ENCODE results near the gene RIPPLY3. TPM values are rescaled to one million over a fixed set of nuclear protein-coding genes. Genes with fewer than 3 reads are reported as not detected.
"Not testable (repeated sequence)": the region's sequence is repeated elsewhere in the genome, so short reads cannot be mapped to it uniquely, and the experiment has no call there.

The RIPPLY3 gene
- polyA plus RNA-seq, 3 donors from 2014 or later: not detected

- not testable (repeated sequence) for H3K9me3 Mint-ChIP-seq, H3K36me3 Mint-ChIP-seq, DNase-seq
- Mint-ChIP-seq H3K4me3 (peak overlapping the region; percentile 79 to 86 (median 84)), H3K27ac (peak overlapping the region; percentile 71 to 92 (median 86)), H3K27me3 (ENCODE audit: low read depth in 3 of 3) (peaks cover 0 to 12% (median 9%) of the 10 kb centered on the region in 3 donors), H3K4me1 (peaks cover 10 to 12% of the 10 kb centered on the region in 2 donors)
Observed at GRCh38 chr21:36989199-36989698, 17.3 kb upstream of the RIPPLY3 start.

- Mint-ChIP-seq H3K27me3 (ENCODE audit: low read depth in 3 of 3) (peaks cover 0 to 14% (median 12%) of the 10 kb centered on the region in 3 donors), H3K4me3 (peak overlapping the region; percentile 79 to 86 (median 86)), H3K27ac (peak overlapping the region; percentile 71 to 92 (median 86)), H3K9me3 (no peaks in the 10 kb centered on the region), H3K4me1 (peaks cover 10 to 18% of the 10 kb centered on the region in 2 donors), H3K36me3 (no peaks in the 10 kb centered on the region)
- peak; percentile 92 to 95 (median 93) for DNase-seq
Observed at GRCh38 chr21:36989699-36990507, 16.6 kb upstream of the RIPPLY3 start.

- H3K4me1 Mint-ChIP-seq: peaks cover 10 to 18% of the 10 kb centered on the region in 2 donors
Observed at GRCh38 chr21:36990508-36991205, 15.8 kb upstream of the RIPPLY3 start.

GRCh38 chr21:36992671-36993070 is 13.8 kb upstream of the RIPPLY3 start:
- Mint-ChIP-seq H3K36me3 (no peaks in the 10 kb centered on the region), H3K27me3 (ENCODE audit: low read depth in 3 of 3) (peaks cover 0 to 14% (median 10%) of the 10 kb centered on the region in 3 donors), H3K4me1 (peaks cover 10 to 18% of the 10 kb centered on the region in 2 donors), H3K4me3 (no peak overlapping the region), H3K27ac (no peak overlapping the region), H3K9me3 (no peaks in the 10 kb centered on the region)
- no peak for DNase-seq

More at GRCh38 chr21:36990508-36991205, 15.8 kb upstream of the RIPPLY3 start:
- H3K27ac Mint-ChIP-seq: peak overlapping the region; percentile 53 to 91 (median 84)
- H3K36me3 Mint-ChIP-seq: no peaks in the 10 kb centered on the region
- peak overlapping the region; percentile 79 to 86 (median 84) for H3K4me3 Mint-ChIP-seq
- peaks cover 0 to 14% (median 12%) of the 10 kb centered on the region in 3 donors for H3K27me3 Mint-ChIP-seq (ENCODE audit: low read depth in 3 of 3)
- H3K9me3 Mint-ChIP-seq: no peaks in the 10 kb centered on the region
- no peak for DNase-seq

GRCh38 chr21:36994501-36995158 is 11.9 kb upstream of the RIPPLY3 start:
- peak; percentile 20 to 35 (median 33) for DNase-seq
- peak overlapping the region in 2 of 6 donors; percentile 26 to 28 for H3K27ac Mint-ChIP-seq
- peaks cover 4 to 8% of the 10 kb centered on the region in 2 donors for H3K4me1 Mint-ChIP-seq
- H3K9me3 Mint-ChIP-seq: no peaks in the 10 kb centered on the region
- H3K36me3 Mint-ChIP-seq: no peaks in the 10 kb centered on the region
- H3K4me3 Mint-ChIP-seq: peak overlapping the region; percentile 8 to 70 (median 44)
- peaks cover 0 to 10% (median 9%) of the 10 kb centered on the region in 3 donors for H3K27me3 Mint-ChIP-seq (ENCODE audit: low read depth in 3 of 3)

- DNase-seq, H3K4me3 Mint-ChIP-seq, H3K36me3 Mint-ChIP-seq, H3K9me3 Mint-ChIP-seq, H3K4me1 Mint-ChIP-seq, H3K27ac Mint-ChIP-seq: not testable (repeated sequence)
- H3K27me3 Mint-ChIP-seq (ENCODE audit: low read depth in 3 of 3): peaks cover 0 to 10% (median 8%) of the 10 kb centered on the region in 3 donors
Observed at GRCh38 chr21:36995285-36995684, 11.2 kb upstream of the RIPPLY3 start.

GRCh38 chr21:36999131-36999898 is 7.2 kb upstream of the RIPPLY3 start:
- no peak overlapping the region for H3K4me3 Mint-ChIP-seq
- H3K4me1 Mint-ChIP-seq: peaks cover 0 to 6% of the 10 kb centered on the region in 2 donors
- no peaks in the 10 kb centered on the region for H3K36me3 Mint-ChIP-seq
- peaks cover 0 to 3% (median 3%) of the 10 kb centered on the region in 3 donors for H3K27me3 Mint-ChIP-seq (ENCODE audit: low read depth in 3 of 3)
- no peak for DNase-seq
- peak overlapping the region in 2 of 6 donors; percentile 9 to 21 for H3K27ac Mint-ChIP-seq
- no peaks in the 10 kb centered on the region for H3K9me3 Mint-ChIP-seq

- no peaks in the 10 kb centered on the region for H3K9me3 Mint-ChIP-seq
- no peak overlapping the region for H3K4me3 Mint-ChIP-seq
- H3K4me1 Mint-ChIP-seq: no peaks in the 10 kb centered on the region
- no peak overlapping the region for H3K27ac Mint-ChIP-seq
- peaks cover 0 to 2% (median 1%) of the 10 kb centered on the region in 3 donors for H3K27me3 Mint-ChIP-seq (ENCODE audit: low read depth in 3 of 3)
- no peaks in the 10 kb centered on the region for H3K36me3 Mint-ChIP-seq
- no peak for DNase-seq
Observed at GRCh38 chr21:37000381-37000780, 6.1 kb upstream of the RIPPLY3 start.

GRCh38 chr21:37001441-37001840 is 5.1 kb upstream of the RIPPLY3 start:
- no peak for DNase-seq
- peaks cover 0 to 2% (median 1%) of the 10 kb centered on the region in 3 donors for H3K27me3 Mint-ChIP-seq (ENCODE audit: low read depth in 3 of 3)
- no peak overlapping the region for H3K27ac Mint-ChIP-seq
- H3K4me3 Mint-ChIP-seq: no peak overlapping the region
- H3K4me1 Mint-ChIP-seq: no peaks in the 10 kb centered on the region
- H3K36me3 Mint-ChIP-seq: no peaks in the 10 kb centered on the region
- no peaks in the 10 kb centered on the region for H3K9me3 Mint-ChIP-seq

GRCh38 chr21:37002851-37003250 is 3.7 kb upstream of the RIPPLY3 start:
- H3K27ac Mint-ChIP-seq; H3K4me1 Mint-ChIP-seq; DNase-seq; H3K9me3 Mint-ChIP-seq; H3K27me3 Mint-ChIP-seq (ENCODE audit: low read depth in 3 of 3); H3K4me3 Mint-ChIP-seq; H3K36me3 Mint-ChIP-seq: not testable (repeated sequence)

- not testable (repeated sequence) for H3K4me3 Mint-ChIP-seq; H3K9me3 Mint-ChIP-seq; DNase-seq; H3K36me3 Mint-ChIP-seq; H3K27me3 Mint-ChIP-seq (ENCODE audit: low read depth in 3 of 3); H3K4me1 Mint-ChIP-seq; H3K27ac Mint-ChIP-seq
Observed at GRCh38 chr21:37003917-37004316, 2.6 kb upstream of the RIPPLY3 start.

- H3K36me3 Mint-ChIP-seq: no peaks in the 10 kb centered on the region
- H3K4me1 Mint-ChIP-seq: peaks cover 11 to 17% of the 10 kb centered on the region in 2 donors
- peak overlapping the region in 1 of 5 donors; percentile 50 for H3K4me3 Mint-ChIP-seq
- H3K9me3 Mint-ChIP-seq: no peaks in the 10 kb centered on the region
- H3K27ac Mint-ChIP-seq: no peak overlapping the region
- peaks cover 3 to 15% (median 13%) of the 10 kb centered on the region in 3 donors for H3K27me3 Mint-ChIP-seq (ENCODE audit: low read depth in 3 of 3)
- no peak for DNase-seq
Observed at GRCh38 chr21:37005548-37006485, 685 bp upstream of the RIPPLY3 start.

Measured in immature natural killer cell (primary cell).